Activated T-cell treated with anti-CD3 and anti-CD28 coated beads for 48 hours (primary cell): ENCODE results near the gene ATP1A3.

Experiments
- DNase-seq: peaks from one replicate; pipeline ENCODE4 v3.0.0-alpha.2; 2020; ENCODE audit warnings: low read depth

Gene ATP1A3

DNA sequence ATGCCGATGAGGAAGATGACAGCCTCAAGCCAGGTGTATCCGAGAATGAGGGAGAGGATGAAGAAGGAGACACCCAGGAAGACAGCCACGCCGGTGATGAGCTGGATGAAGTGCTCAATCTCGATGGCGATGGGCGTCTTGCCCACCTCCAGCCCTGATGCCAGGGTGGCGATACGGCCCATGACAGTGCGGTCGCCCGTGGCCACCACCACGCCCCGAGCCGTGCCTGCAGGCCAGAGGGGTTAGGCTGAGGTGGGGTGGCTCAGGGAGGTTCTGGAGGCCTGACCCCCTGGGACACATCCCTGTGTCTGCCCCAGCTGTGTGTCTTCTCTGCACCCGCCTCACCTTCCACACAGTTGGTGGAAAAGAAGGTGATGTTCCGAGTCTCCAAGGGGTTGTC is 9.1 kb downstream of the ATP1A3 start:
- no peak for DNase-seq

DNA sequence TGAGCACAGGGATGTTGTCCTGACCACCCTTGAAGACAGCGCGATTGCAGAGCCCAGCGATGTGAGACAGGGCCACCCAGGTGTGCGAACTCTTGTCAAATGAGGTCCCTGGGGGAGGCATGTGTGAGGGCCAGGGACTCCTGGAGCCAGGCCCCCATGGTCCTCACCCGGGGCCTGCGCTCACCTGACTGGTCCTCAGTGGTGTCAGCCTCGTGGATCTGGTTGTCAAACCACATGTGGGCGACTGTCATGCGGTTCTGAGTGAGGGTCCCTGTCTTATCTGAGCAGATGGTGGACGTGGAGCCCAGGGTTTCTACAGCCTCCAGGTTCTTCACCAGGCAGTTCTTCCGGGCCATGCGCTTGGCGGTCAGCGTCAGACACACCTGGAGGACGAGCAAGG is 12.3 kb downstream of the ATP1A3 start:
- DNase-seq = no peak

DNA sequence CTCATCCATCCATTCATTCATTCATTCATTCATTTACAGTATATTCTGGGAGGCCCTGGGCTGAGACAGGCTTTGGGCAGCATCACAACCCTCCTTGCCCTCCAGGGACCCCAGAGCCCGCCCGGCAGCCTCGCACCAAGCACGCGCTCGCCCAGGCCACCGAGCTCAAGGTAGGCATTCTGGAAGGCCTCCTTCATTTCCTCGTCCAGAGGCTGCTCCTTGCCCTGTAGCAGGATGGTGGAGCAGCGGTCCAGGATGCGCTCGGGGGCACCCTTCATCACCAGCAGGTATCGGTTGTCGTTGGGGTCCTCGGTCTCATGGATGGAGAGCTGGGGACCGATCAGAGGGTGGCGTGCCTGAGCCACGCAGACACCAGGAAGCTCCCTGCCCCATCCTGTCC is 15.6 kb downstream of the ATP1A3 start:
- no peak for DNase-seq

DNA sequence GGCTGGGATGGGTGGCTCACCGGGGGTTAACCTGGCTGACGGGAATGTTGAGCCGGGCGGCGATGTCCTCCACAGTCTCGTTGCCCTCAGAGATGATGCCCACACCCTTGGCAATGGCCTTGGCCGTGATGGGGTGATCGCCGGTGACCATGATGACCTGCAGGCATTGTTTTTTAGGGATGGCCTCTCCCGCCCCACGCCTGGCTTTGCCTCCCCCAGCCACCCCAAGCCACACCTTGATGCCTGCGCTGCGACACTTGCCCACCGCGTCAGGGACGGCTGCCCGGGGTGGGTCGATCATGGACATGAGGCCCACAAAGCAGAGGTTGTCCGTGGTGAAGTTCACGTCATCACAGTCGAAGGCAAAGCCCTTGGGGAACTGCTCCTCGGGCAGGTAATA is 16.1 kb downstream of the ATP1A3 start:
- DNase-seq = no peak

DNA sequence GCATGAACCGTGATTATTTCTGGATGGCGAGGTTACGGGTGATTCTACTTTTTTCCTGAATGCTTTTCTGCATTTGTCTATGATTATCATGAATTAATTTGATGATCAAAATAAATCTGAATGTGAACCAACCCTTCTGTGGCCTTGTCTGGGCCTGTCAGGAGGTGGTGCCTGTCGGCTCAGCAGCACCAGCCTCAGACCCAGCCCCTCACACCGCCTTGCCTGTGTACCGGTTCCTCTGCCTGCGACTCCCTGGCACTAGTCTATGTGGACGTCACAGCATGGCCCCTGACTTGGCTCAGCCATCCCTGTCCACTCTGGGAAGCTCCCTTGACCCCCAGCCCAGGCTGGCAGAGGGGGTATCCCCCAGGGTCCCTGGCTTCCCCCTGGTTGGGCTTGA is 19.4 kb downstream of the ATP1A3 start:
- no peak for DNase-seq

DNA sequence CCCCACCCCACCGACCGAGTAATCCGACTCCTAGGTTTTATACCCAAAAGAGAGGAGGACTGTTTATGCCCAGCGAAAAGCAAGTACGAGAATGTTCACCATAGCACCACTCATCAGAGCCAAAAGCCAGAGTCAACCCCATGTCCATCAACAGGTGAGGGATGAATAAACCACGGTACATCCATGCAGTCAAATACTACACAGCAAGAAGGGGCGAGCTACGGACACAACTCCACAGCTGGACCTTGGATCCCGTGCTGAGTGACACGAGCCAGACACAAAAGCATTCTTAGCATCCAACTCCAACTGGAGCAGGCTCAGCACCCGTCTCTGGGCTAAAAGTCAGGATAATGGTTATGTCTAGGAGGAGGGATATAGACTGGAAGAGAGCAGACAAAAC is 22.7 kb downstream of the ATP1A3 start:
- no peak for DNase-seq

DNA sequence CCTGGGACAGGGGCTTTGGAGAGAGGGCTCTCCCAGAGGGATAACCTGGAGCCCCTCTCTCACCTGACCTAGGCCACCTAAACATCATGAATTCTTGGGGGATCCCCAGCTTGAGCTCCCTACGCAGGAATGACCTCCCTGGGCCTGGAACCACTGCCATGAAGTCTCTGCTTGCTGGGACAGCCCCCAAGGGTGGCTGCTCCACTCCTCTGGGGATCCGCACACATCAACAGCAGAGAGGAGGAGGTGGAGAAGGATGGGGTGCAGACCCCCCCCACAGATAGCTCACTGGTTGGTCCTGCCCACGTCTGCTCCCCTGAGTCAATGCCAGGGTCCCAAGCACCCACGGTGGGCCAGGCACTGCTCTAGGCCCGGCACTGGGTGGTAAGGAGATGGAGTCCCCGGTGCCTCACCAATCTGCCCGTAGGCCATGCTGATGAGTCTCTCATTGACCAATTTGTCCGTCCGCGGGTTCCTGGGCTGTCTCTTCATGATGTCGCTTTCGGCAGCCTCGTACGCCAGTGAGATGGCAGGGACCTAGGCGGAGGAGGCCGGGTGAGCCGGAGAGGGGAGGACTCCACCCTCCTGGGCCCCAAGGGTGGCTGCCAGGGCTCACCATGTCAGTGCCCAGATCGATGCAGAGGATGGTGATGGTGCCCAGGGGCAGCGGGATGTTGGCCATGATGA is 24.1 kb downstream of the ATP1A3 start:
- no peak for DNase-seq

DNA sequence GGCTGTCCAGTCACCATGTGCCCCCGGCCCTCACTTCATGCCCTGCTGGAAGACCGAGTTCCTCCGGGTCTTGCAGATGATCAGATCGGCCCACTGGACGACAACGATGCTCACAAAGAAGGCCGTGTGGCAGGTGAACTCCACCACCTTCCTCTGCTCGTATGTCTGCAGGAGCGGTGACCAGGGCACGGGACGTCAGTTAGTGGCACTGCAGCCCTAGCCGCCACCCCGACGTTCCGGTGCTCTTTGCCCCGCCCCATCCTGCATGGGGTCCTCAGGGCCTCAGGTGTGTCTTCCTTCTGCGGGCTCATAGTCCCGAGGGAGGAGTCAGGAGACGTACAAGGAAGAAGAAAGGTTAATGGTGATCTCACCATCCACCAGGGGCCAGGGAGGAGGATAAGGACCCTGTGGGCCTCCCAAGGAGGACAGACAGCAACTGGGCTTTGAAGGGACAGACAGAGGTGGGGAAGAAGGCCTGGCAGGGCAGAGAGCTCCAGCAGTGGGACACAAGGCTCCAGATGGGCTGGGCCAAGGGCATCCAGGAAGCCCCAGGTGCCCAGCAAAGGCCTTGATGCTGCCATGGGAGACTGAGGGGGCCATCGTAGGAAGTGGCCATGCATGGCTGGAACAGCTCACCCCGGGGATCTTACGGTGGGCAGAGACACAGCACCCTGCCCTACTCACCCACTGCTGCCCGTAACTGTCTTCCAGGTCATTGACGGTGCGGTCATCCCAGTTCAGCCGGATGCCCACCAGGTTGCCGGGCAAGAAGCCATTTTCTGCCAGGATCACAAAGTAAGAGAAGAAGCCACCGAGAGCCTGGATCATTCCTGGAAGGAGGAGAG is 25.1 kb downstream of the ATP1A3 start:
- no peak for DNase-seq

DNA sequence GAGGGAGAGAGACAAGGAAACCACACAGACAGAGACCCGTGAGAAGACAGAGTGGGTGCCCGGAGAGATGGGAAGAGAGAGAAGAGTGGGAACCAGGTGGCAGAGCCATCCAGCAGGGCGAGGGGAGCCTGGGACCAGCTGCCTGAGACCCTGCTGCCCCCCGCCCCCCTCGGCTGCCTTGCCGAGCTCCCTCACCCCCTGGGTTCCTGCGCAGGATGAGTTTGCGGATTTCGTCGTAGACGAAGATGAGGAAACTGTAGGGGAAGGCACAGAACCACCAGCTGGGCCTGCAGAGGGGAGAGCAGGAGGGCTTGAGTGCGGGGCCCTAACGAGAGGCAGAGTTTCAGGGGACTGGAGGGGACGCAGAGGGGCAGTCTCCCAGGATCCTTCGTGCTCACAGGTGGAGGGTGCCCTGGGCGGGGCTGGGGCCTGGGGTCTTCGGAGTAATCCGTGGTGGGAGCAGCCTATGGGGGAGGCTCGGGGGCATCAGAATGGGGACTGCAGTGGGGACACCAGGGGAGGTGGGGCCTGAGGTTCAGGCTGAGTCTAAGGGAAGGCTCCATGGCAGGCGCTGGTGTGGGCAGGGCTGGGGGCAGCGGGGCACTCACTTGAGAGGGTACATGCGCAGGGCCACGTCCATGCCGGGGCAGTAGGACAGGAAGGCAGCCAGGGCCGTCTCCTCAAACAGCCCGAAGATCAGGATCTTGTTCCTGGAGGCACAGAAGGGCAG is 26.8 kb downstream of the ATP1A3 start:
- DNase-seq = no peak

DNA sequence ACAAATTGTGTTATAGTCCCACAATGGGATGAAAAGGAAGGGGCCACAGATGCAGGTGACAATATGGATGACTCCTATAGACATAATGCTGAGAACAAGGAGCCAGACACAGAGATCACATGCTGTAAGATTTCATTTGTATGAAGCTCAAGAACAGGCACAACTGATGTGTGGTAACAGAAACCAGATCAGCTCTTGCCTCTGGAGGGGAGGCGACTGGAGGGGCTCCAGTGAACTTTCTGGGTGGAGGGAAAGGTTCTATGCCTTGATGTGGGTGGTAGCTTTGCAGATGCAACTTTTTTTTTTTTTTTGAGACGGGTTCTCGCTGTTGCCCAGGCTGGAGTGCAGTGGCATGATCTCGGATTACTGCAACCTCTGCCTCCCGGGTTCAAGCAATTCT is 28.9 kb downstream of the ATP1A3 start:
- DNase-seq = no peak

DNA sequence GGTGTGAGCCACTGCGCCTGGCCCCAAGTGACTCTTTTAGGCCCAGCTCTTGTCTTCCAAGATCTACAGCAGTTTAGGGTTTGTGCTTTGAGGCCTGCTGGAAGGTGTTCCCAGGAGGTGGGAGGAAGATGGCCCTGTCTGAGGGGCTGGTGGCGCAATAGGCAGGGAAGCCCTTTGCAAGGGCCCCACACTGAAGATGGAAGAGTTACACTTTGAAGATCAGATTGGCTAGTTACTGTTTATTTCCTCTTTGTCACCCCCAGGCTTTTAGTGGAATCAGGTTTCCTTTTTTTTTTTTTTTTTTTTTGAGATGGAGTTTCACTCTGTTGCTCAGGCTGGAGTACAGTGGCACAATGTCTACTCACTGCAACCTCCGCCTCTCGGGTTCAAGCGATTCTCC is 33.1 kb downstream of the ATP1A3 start:
- DNase-seq = no peak

DNA sequence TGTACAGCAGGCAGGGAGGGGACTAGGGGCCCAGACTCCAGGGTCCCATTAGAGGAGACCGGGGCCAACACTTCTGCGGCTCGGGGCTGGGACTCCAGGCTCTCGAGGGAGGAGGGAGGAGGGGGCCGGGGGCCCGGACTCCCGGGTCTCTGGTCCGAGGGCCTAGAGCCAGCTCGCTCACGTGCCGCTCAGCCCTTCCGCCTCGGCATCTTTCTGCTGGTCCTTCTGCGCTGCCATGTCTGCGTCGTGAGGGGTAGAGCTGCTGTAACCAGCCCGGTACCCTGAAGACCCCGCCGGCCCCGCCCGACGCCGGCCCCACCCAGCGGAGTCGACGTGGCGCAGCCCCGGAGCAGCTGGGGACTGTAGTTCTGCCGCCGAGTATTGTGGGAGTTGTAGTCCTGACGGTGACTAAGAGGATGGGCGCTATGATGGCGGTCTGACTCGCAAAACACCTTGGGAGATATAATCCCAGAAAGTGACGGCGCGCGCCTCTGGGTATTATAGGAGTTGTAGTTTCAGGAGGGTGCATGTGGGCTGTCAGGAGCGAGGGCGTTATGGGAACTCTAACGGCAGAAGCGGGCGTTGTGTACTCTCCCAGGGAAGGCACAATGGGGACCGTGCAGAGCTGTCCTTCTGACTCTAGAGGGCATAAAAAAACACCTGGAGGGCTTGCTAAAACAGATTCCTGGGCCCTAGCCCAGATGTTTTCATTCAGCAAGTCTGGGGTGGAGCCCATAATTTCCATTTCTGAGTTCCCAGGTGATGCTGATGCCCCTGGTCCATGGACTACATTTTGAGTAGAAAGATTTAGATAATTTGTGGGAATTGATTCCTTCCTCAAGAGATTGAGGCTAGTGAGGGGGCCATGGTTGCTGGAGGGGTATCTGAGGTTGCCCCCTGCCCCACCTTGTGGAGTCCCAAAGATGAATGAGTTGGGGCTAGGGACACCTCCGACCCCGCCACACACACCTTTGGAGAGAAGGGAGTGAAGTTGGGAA is 34.7 kb downstream of the ATP1A3 start, which contains the start of gene RABAC1:
Gene RABAC1, minus strand, starts transcription at position 266 of the 998 bp plus-strand sequence. Its CDS starts 29 bp downstream, at position 237.
- peak; percentile 85 for DNase-seq

DNA sequence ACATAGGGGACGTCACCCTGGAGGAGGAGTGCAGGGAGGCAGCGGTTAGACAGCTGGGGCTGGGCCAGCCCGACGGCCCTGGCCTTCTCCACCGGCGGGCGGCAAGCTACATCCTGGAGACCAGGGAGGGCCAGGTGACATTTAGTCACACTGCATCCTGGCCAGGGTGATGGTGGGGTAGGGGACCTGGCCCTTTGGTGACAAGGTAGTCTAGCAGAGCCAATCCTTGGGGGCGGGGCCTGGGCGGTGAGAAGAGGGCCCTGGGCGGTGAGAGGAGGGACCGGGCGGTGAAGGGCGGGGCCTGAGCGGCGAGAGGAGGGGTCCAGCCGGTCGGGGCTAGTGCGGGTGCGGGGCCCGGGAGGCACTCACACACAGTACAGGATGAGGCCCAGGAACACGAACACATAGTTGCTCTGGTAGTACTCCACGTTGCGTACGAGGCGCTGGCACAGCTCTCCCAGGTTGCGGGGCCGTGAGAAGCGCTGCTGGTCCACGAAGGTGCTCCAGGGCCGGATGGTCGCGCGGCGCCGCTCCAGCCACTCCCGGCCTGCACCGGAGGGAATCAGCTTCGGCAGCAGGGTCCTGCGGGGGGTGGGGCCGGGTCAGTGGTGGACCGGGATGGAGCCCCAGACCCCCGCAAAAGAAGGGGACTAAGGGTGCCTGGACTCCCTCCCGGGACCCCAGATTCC is 35.5 kb downstream of the ATP1A3 start:
- peak; percentile 83 for DNase-seq

DNA sequence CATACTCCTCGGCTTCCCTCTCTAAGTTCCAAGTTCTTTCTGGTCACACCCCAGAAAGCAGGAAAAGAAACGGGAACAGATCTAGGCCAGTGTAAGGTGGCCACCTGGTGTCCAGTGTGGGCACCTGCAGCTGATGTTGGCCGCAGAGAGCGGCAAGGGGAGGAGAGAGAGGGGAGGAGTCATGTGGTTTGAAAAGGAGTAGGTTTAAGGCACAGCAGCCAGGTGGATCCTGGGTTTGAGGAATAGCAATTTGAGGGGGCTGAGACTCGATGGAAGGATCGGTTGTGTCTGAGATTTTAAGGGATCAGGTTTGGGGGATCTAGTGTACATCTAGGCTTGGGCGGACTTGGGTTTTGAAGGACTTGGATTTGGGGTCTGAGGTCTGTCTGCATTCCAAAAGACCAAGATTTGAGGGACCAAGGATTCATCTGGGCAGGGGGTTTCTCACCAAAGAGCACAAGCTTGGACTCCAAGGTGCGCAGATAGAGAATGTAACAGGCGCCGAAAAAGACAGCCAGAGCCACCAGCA is 36.1 kb downstream of the ATP1A3 start:
- DNase-seq = peak; percentile 48

DNA sequence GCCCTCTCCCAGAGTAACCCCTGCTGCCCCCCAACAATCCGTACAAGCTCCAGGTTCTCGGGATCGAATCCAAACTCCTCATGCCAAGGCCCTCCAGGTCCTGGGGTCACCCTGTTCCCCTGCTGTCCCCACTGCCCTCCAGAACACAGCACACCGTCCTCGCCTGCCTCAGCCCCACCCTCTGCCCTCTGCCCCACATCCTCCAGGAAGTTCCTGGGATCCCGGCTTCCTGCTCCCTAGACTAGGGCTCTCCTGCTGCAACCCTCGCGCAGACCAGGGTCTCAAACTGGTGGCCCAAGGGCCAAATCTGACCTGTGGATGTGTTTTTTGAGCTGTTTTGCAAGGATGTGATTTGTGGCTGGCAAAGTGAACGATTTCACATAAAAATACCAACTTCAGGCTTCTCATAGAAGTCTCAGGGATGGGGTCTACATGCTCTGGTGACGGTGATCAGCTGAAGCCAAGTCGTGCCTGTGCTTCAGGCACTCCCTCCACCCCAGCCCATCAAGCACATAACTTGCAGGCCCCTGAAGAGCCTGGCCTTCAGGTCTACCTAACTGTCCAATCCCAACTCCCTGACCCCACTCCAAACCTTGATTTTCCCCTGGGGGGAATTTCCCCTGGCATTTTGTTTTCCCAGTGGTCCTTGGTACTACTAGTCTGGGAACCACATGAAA is 36.7 kb downstream of the ATP1A3 start:
- no peak for DNase-seq

DNA sequence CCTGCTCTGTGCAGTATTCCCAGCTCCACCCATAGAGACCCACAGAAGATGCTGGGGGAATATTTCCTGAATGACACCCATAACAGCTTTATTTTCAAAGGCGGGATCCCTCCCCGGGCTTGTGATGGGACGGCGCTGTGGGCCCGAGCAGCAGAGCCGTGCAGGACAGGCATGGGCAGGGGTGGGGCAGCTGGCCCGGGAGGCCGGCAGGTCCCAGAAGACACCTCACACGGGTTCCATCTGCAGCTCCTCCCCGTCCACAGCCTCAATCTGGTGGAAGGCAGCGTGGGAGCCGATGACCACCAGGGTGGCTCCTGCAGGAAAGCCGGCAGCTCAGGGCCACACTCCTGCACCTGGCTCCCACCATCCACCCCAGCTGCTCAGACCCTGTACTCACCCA is 37.4 kb downstream of the ATP1A3 start:
- no peak for DNase-seq

DNA sequence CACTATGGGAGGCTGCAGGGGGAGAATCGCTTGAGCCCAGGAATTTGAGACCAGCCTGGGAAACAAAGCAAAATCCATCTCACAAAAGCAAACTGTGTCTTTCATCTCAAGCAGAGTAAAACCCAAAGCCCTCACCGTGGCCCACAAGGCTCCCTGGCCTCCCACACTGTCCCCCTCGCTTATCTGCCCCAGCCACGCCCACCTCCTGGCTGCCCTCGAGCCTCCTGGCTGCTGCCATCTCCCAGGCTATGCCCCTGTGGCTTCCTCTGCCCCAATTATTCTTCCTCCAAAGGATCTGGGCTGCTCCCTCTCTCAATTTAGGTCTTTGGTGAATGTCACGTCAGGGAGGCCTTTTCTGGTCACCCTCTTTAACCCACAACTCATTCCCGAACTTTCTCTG is 38.5 kb downstream of the ATP1A3 start:
- DNase-seq = no peak

DNA sequence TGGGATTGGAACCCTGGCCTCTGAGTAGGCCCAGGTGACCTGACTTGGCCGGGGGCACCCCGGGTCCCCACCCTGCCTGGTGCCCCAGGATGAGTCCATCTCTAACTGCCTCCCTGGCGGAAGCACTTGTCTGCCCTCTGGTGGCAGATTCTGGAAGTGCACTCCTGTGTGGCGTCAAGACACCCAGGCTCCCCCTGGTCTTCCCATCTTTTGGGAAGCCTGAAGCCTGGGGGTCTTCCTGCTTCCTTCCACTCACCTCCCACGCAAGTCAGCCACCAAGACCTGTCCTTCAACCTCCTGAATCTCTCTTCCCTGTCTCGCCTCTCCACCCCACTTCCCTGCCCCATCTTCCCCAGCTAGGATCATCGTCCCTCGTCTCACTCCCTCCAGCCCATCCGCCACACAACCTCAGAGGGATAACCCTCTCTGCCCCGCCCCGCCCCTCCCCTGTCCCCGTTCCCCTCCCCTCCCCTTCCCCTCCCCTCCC is 42.3 kb downstream of the ATP1A3 start:
- peak; percentile 81 for DNase-seq

DNA sequence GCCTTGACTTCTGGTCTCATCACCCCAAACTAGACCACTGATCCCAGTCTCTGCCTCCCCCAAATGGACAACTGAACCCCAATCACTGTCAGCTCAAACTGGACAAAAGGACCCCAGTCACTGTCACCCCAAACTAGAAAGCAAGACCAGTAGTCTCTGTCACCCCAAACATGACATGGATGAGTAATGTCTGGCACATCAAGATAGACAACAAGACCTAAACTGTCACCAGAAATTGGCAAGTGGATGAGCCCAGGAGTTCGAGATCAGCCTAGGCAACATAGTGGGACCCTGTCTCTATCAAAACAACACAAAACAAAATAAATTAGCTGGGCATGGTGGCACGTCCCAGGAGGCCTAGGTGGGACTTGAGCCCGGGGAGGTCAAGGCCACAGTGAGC is 46.9 kb downstream of the ATP1A3 start:
- no peak for DNase-seq
